ENCODE data around the gene OR5K2.

OR5K2 gene

DNA sequence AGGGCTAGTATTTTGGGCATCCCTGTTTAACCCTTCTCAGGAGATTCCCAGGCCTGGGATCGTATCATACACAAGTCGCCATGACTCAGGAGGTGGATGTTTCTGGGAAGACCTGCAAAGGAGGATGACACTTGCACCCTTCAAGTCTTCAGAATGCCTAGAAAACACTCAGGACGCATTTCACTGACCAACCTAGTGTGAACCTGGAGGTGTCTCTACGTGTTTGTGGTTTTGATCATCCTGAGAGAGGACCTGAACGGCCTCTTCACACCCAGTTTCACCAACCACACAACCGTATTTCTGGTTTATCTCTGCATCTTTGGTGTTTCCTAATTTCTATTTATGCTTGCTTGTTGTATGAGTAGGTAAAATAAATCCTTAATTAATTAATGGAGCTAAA, 28.0 kb downstream of the OR5K2 start:
- DNase-seq = peak; percentile 27

DNA sequence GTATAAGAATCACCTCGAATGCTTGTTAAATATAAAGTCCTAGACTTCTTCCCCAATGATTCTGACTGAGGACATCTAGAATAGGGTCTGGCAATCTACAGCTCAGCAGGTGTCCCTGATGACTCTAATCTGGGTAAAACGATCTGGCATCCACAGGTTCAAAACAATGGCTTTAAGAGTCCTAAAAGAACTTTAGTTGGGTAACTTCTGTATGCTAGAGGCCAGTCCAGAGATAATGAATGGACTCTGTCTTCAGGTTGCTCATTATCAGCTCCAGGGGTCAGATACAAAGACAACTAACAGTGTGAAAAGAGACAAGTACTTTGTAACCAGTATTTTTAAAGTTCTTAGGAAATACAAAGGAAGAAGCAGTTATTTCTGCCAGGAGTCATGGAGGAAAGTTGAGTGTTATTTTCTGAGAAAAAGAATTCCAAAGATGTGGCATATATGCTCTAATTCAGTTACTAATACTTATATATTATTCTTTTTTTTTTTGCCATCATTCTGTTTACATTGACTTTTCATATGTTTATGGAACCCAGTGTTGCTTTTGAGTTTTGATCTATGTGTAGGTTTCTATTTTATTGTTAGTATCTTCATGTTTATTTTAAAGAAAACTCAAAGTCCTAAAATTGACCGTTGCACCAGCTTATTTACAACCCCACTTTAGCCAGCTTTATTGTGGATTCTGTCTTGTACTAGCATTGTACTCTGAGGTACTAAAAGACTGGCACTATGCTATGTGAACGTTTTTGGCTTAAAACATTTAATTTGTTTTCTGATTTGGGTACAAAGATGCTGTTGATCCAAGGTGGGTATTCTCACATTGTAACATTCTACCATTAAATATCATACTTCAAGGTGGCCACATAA, 31.2 kb downstream of the OR5K2 start:
- no peak for DNase-seq

DNA sequence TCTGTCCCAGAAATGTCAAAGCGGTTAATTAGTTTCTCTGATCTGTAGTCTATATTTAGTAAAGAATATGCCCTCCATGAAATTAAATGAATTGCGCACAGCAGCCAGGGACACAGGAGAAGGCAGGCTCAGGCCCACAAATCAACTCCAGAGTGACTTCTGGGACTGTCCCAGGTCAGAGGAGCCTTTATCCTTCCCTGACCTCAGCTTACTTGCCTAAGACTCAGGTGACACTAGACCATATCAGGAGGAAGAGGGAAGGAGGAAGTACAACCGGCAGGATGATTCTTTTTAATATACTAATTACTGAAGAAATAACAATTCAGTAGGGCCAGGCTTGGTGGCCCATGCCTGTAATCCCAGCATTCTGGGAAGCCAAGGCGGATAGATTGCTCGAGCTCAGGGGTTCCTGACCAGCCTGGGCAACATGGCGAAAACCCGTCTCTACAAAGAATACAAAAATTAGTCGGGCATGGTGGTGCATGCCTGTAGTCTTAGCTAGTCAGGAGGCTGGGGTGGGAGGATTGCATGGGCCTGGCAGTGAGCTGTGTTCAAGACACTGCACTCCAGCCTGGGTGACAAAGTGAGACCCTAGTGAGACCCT, 32.5 kb downstream of the OR5K2 start:
- DNase-seq = no peak

DNA sequence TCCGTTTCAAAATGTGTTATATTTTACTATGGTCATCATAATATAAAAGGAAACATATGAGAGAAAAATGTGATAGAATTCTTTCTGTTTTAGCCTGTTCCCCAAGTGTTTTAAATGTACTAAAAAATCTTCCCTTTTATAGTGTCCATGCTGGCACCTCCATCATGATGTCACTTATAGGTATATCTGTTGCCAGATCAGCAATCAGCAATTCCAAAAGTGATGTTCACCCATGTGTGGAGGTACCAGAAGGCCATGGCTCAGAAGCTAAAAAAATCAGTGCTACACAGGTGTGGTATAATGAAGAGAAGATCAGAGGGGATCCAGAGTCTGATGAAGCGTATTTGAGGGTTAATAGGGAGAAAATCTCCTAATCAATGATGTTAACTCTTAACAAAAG, 33.2 kb downstream of the OR5K2 start:
- no peak for DNase-seq

DNA sequence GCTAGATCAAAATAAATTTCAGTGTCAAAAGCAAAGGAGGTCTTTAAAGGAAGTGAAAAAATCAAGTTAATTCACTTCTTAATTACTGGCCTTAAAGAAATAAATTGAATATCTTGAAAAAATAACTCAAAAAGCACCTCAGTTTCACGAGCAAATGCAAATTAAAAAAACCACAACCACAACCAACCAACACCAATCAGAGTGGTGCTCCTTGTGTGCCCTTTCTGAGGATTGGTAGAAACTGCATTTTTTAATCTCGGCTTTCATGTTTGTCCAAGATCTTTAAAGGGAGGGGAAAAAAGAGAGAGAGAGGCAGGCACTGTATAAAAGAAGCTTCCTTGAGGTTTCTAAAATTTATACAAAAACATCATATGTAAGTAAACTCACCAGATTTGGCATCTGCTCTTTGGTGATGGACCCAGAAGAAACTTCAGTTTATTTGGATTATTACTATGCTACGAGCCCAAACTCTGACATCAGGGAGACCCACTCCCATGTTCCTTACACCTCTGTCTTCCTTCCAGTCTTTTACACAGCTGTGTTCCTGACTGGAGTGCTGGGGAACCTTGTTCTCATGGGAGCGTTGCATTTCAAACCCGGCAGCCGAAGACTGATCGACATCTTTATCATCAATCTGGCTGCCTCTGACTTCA, 34.3 kb downstream of the OR5K2 start, which contains the start of gene GPR15:
TSS of gene GPR15 (plus strand) at position 357 of the 653 bp plus-strand sequence. CDS start at position 413, 56 bp downstream.
- DNase-seq = no peak

DNA sequence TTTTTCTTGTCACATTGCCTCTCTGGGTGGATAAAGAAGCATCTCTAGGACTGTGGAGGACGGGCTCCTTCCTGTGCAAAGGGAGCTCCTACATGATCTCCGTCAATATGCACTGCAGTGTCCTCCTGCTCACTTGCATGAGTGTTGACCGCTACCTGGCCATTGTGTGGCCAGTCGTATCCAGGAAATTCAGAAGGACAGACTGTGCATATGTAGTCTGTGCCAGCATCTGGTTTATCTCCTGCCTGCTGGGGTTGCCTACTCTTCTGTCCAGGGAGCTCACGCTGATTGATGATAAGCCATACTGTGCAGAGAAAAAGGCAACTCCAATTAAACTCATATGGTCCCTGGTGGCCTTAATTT, 34.8 kb downstream of the OR5K2 start:
- no peak for DNase-seq

DNA sequence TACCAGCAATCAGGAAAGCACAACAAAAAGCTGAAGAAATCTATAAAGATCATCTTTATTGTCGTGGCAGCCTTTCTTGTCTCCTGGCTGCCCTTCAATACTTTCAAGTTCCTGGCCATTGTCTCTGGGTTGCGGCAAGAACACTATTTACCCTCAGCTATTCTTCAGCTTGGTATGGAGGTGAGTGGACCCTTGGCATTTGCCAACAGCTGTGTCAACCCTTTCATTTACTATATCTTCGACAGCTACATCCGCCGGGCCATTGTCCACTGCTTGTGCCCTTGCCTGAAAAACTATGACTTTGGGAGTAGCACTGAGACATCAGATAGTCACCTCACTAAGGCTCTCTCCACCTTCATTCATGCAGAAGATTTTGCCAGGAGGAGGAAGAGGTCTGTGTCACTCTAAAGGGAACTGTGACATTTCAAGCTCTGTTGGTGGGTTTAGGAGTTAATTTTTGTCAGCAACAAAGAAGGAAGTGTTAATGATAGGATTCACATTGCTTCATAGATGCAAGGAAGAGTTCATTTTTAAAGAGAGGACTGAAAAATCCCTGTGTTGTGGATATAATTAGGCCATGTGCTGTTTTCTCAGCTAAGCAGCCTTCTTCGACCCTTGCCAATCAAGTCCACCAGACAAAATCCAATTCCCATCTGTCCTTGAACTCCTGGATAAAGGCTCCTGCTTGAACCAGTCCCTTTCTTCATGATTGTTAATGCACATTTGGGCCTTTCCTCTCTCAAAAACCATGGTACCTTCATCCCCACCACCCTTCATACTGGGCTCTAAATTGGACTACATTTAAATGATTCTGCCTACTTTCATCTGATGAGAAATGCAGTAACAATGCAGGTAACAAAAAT, 35.5 kb downstream of the OR5K2 start:
- DNase-seq = no peak

DNA sequence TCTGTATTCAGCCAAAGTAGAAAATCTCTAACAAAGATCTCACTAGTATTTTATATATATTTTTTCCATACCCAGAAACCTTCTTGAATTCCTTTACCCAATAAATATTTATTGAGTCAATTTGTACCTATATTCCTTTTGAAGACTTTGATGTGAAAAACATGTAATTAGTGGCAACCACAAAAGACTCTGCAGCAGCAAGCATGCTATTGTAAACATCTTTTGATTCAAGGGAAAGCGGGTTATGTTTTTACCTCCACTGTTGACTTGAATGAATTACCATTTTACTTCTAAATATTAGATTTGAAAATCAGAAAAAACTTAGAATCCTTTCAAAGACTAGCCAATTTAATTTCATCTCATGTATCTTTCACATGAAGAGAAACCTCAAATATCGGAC, 36.7 kb downstream of the OR5K2 start:
- no peak for DNase-seq

DNA sequence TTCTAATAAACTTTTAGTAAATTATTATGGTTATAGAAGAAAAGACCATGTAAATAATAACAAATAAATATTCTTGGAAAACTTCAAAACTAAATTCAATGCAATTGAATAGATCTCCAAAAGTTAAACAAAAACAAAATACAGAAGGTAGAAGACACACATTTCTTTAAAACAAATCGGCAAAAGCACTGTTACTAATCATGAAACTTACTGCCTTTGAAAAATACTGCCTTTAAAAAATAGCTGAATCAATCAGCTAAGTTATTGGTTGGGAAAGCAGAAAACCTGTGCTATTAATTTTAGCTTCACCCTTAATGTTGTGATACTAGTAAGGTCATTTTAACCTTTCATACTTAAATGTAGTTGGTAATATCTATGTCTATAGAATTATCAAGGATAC, 37.3 kb downstream of the OR5K2 start:
- DNase-seq = no peak

DNA sequence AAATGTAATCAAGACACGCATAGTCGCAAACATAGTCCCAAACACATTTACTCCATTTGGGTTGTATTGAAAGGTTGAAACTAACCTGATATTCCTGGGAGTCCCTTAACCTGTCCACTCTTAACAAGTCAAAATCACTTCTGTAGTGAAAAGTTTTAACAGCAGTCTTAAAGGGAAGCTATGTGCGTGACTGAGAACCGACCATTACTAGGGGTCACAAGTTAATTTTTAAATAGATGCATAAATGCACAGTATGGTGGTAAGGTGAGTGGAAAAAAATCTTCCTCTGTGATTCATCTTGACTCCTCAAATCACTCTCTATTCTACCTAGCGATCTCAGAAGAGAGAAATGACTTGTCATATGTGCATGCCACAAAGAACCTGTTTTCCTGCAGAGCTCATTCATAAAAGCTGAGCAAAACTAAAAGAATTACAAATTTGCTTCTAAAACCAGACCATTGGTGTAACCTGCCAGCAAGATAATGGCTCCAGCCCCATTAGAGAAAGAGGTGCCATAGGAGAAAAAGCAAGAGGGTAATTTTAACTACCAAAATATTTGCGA, 39.1 kb downstream of the OR5K2 start:
- DNase-seq = no peak

DNA sequence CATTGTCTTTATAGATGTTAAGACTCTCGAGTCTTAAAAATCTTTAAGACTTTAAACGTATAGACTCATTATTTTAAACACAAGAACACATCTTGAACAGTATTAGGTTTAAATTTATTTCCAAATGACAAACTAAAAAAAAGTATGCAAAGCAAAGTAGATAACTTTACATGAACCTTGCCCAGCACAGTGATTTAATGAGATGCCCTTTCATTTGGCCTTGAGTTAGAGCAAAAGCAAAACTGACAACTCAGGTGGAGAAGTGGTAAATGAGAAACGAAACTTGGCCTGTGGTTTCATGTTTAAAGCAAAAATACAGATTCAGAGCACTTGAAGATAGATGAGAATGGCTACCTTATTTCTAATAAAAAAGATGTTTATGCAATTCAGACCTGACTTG, 42.9 kb downstream of the OR5K2 start:
- peak; percentile 38 for DNase-seq

DNA sequence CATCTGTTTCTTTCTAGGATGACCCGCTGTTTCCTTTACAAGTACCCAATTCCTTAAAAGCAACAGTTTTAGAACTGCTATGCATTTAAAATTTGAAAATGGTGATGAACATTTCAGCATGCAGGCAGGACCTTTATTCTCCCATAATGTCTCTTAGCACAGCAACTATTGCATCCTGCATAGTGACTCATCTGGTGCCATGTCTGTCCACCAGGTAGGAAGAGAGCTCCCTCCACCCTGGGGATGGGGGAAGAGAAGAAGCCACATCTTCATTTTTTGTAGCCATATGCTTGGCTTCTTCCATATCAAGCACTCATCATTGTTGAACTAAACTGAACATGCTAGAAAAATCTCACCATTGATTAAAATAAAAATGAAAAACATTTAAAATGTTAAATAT, 44.2 kb downstream of the OR5K2 start:
- no peak for DNase-seq

DNA sequence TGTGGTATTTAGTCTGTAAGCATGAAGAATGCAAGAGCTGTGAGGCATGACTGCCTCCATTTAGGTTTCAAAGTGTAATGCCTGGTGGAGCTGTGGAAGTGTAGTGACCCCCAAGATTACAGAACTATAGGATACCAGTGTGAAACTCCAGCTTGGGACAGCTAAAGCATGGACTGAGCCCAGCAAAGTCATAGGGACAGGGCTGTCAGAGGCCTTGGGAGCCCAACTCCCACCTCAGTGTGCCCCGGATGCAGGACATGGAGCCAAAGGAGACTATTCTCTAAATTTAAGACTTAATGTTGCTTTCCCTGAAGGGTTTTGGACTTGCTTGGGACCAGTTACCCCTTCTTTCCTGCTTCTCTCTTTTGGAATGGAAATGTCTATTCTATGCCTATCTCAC, 45.1 kb downstream of the OR5K2 start:
- no peak for DNase-seq

DNA sequence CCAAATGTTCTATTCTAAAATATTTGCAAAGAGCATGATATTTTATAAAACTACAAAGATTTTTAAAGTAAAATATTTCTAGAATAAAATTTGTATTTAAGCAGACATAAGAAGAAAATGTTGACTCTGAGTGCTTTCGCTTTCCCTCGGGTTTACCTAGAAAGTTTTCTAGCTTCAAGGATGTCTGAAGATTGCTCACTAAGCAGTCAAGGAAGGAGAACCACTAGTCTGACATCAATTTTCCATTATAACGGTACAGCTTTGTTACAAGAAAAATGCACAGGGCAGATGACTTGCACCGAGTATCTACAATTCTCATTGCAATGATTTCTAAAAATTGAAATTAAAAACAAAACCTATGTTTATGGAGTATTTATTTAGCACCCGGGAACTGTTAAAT, 48.5 kb downstream of the OR5K2 start:
- no peak for DNase-seq
